Gastroesophageal sphincter (tissue), 4 donors: Measurements from ENCODE around the gene SEPTIN1. TPM values are rescaled to one million over a fixed set of nuclear protein-coding genes. Genes with fewer than 3 reads are reported as not detected.

Experiments
- ATAC-seq: fragments of 150-250 bp; one replicate; pipeline ENCODE4 v1.9.1; 2016; ENCODE audit warnings: mild to moderate bottlenecking, moderate library complexity
- H3K27ac ChIP-seq, 4 donors: fragments of 200-600 bp; sonication (generic) in 3 of 4; 1 replicate in 3 of 4; 2 replicates in 1 of 4; pipeline ENCODE4 v1.5.1; 2016 to 2019
- H3K27me3 ChIP-seq: fragments of 200-600 bp; sonication (generic); one replicate; pipeline ENCODE4 v1.5.1; 2019
- H3K36me3 ChIP-seq, 2 donors: fragments of 200-600 bp; sonication (generic); one replicate each; pipeline ENCODE4 v1.5.1; 2019; ENCODE audit warnings: control low read depth in 1 of 2
- H3K4me1 ChIP-seq, 3 donors: fragments of 200-600 bp; sonication (generic); 1 replicate in 2 of 3; 2 replicates in 1 of 3; pipeline ENCODE4 v1.5.1; 2016 to 2019; ENCODE audit warnings: control low read depth in 2 of 3
- H3K4me3 ChIP-seq, 2 donors: fragments of 200-600 bp; sonication (generic); one replicate each; pipeline ENCODE4 v1.5.1; 2019; ENCODE audit warnings: mild to moderate bottlenecking in 1 of 2, moderate library complexity in 1 of 2
- H3K9me3 ChIP-seq, 3 donors: fragments of 200-600 bp; sonication (generic); one replicate each; pipeline ENCODE4 v1.5.1; 2017 to 2019; ENCODE audit warnings: control low read depth in 2 of 3
- EP300 ChIP-seq: sonication (generic); formaldehyde crosslinking; IDR thresholded peaks from one replicate; pipeline ENCODE4 v1.6.1; 2017; ENCODE audit warnings: antibody characterized with exemption, mild to moderate bottlenecking
- POLR2A ChIP-seq, 2 donors: fragments of 450-650 bp; IDR thresholded peaks; one replicate each; pipeline ENCODE4 v1.6.1; 2017; ENCODE audit warnings: antibody characterized with exemption in 2 of 2, mild to moderate bottlenecking in 2 of 2, moderate library complexity in 1 of 2
- POLR2AphosphoS5 ChIP-seq: sonication (generic); formaldehyde crosslinking; IDR thresholded peaks from one replicate; pipeline ENCODE4 v1.6.1; 2017; ENCODE audit warnings: antibody characterized with exemption
- WGBS, 2 donors: methylation state at CpG; one replicate each; pipeline ENCODE4 v1.1.5; 2018; ENCODE audit warnings: low coverage in 1 of 2; 5-methylcytosine and 5-hydroxymethylcytosine counted together
- total RNA-seq, 4 donors: library from RNA; depleted of rRNA; stranded (reverse); fragments of >200 nt; gene quantifications; one replicate each; pipeline ENCODE4 v1.1.0, GENCODE V29; 2016
- TF ChIP-seq, protein P1 (sequence below), 4 experiments: fragments of 200-600 bp in 2 of 4; fragments of 450-650 bp in 2 of 4; sonication (generic) in 1 of 4; IDR thresholded peaks; one replicate each; pipeline ENCODE4 v1.5.1; 2017 to 2019; ENCODE audit warnings: antibody characterized with exemption in 4 of 4, mild to moderate bottlenecking in 2 of 4, moderate library complexity in 2 of 4

SEPTIN1 gene
- total RNA-seq, 4 donors from 2014 or later: 0.59 to 2.2 (median 1.2) TPM

DNA sequence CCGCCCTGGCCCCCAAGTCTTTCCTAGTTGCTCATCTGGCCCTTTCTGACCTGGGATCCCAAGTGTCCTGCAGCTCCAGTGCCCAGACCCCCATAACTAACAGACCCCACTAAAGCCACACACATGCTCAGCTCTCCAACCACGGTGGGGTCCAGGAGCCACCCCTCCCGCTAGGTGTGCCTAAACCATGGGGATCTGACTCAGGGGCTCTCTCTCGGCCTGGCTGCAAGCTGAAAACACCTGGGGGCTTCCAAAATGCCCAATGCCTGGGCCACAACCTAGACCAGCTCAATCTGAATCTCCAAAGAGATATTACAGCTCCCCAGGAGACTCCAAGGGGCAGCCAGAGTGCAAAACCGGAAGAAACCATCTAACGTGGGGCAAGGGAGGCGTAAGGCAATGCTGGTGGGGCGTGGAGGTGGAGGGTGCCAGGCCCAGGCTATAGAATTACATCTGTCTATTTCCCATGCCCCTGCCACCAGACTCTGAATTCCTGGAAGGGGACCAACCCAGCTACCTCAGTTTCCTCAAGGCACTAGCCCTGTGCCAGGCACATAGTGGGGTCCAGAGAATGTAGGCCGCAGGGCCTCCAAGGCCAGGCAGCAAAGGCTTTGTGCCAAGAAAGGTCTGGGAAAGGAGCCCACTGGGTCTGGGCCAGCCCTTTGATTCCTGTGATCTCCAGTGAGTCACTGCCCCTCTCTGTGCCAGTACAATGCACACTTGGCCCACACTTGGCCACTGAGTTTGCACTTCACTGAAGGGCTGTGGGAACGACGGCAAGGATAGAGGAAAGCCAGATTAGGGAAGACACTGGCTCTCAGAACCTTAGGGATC lies 30.6 kb downstream of the SEPTIN1 start:
- no peaks in the 10 kb centered on the region for H3K27me3 ChIP-seq
- peaks cover 0 to 52% of the 10 kb centered on the region in 2 donors for H3K36me3 ChIP-seq
- peak overlapping the region in 3 of 4 donors; percentile 87 to 100 (median 94) for H3K27ac ChIP-seq
- WGBS, 2 donors: 42 to 83% methylated on average over 1 to 4 of the region's 11 CpGs
- H3K4me3 ChIP-seq: no peak overlapping the region
- TF ChIP-seq EP300: no peak
- TF ChIP-seq POLR2AphosphoS5: peak; percentile 95
- TF ChIP-seq, protein P1, sequence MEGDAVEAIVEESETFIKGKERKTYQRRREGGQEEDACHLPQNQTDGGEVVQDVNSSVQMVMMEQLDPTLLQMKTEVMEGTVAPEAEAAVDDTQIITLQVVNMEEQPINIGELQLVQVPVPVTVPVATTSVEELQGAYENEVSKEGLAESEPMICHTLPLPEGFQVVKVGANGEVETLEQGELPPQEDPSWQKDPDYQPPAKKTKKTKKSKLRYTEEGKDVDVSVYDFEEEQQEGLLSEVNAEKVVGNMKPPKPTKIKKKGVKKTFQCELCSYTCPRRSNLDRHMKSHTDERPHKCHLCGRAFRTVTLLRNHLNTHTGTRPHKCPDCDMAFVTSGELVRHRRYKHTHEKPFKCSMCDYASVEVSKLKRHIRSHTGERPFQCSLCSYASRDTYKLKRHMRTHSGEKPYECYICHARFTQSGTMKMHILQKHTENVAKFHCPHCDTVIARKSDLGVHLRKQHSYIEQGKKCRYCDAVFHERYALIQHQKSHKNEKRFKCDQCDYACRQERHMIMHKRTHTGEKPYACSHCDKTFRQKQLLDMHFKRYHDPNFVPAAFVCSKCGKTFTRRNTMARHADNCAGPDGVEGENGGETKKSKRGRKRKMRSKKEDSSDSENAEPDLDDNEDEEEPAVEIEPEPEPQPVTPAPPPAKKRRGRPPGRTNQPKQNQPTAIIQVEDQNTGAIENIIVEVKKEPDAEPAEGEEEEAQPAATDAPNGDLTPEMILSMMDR (IDR thresholded peaks at IDR 0.05): no peak
- TF ChIP-seq POLR2A (IDR thresholded peaks at IDR 0.05): no peak
- no peaks in the 10 kb centered on the region for H3K9me3 ChIP-seq
- ATAC-seq: peak; percentile 56
- H3K4me1 ChIP-seq: peaks cover 3 to 51% (median 39%) of the 10 kb centered on the region in 3 donors

DNA sequence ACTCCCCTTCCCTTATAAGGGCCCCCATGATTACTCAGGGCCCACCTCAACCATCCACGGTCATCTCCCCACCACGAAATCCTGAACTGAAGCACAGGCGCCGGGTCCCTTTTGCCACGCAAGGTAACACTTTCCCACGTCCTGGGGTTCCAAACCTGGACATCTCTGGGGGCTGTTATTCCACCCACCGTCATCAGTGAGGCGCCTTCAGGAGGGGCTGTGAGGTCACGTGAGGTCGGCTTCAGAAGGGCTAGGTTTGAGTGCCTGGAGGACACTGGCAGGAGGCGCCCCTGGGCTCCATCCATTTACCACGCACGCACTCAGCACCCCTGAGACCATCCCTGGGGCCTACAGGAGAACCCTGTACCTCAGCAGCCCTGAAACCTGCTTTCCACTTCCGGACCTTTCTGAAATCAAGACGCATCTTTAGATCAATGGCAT lies 31.3 kb downstream of the SEPTIN1 start:
- H3K27me3 ChIP-seq: no peaks in the 10 kb centered on the region
- no peaks in the 10 kb centered on the region for H3K9me3 ChIP-seq
- ATAC-seq: no peak
- H3K36me3 ChIP-seq: peaks cover 0 to 48% of the 10 kb centered on the region in 2 donors
- no peak for TF ChIP-seq POLR2A (IDR thresholded peaks at IDR 0.05)
- no peak overlapping the region for H3K4me3 ChIP-seq
- peaks cover 3 to 43% (median 31%) of the 10 kb centered on the region in 3 donors for H3K4me1 ChIP-seq
- 72 to 85% methylated on average over 4 to 6 of the region's 15 CpGs for WGBS, 2 donors
- H3K27ac ChIP-seq: peak overlapping the region in 1 of 4 donors; percentile 94

DNA sequence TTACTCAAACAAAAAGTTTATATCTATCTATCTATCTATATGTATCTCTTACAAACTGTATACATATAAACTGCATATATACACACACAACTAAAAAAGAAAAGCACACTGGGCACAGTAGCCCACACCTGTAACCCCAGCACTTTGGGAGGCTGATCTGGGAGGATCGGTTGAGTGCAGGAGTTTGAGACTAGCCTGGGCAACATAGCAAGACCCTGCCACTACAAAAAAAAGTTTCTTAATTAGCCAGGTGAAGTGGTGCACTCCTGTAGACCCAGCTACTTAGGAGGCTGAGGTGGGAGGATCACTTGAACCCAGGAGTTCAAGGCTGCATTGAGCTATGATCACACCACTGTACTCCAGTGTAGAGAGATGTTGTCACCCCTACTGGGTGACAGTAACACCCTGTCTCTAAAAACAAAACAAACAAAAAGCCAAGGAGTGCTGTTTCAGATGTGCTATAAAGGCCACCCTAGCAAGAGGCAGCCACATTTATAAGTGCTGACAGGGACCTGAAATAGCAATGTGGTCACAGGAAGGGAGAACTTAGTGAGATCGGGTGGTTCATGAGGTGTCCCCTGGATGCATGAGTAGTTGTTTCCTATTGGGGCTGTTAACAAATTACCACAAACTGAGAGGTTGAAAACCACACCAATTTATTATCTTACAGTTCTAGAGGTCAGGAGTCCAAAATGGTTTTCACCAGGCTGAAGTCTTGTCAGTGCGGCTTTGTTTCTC lies 32.1 kb downstream of the SEPTIN1 start:
- Histone ChIP-seq H3K4me3 (no peak overlapping the region), H3K4me1 (peaks cover 3 to 37% (median 26%) of the 10 kb centered on the region in 3 donors), H3K36me3 (peaks cover 0 to 48% of the 10 kb centered on the region in 2 donors), H3K27me3 (no peaks in the 10 kb centered on the region), H3K9me3 (no peaks in the 10 kb centered on the region), H3K27ac (no peak overlapping the region)
- no peak for ATAC-seq
- TF ChIP-seq, protein P1 (IDR thresholded peaks at IDR 0.05): no peak
- no peak for TF ChIP-seq EP300
- no peak for TF ChIP-seq POLR2AphosphoS5
- no peak for TF ChIP-seq POLR2A (IDR thresholded peaks at IDR 0.05)
- WGBS, 2 donors: 68 to 75% methylated on average over 2 to 3 of the region's 3 CpGs

DNA sequence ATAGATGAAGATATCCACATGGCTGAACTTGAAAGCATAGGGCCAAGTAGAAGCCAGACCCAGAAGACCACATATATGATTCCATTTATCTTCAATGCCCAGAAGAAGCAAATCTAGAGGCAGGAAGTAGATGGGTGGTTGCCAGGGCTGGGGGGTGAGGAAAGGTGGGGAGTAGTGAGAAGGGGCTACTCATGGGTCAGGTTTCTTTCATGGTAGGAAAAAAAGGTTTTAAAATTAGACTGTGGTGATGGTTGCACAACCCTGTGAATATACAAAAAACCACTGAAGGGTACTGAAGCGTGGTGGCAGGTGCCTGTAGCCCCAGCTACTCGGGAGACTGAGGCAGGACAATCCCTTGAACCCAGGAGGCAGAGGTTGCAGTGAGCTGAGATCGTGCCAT lies 32.7 kb downstream of the SEPTIN1 start:
- Histone ChIP-seq H3K4me1 (peaks cover 3 to 37% (median 26%) of the 10 kb centered on the region in 3 donors), H3K27ac (peak overlapping the region in 1 of 4 donors; percentile 19), H3K9me3 (no peaks in the 10 kb centered on the region), H3K4me3 (no peak overlapping the region), H3K36me3 (peaks cover 0 to 48% of the 10 kb centered on the region in 2 donors), H3K27me3 (no peaks in the 10 kb centered on the region)
- WGBS, 2 donors: 66 to 92% methylated on average over 2 to 3 of the region's 3 CpGs
- no peak for ATAC-seq
- TF ChIP-seq, protein P1 (IDR thresholded peaks at IDR 0.05): no peak
- TF ChIP-seq EP300: no peak
- TF ChIP-seq POLR2A (IDR thresholded peaks at IDR 0.05): no peak
- TF ChIP-seq POLR2AphosphoS5: no peak

DNA sequence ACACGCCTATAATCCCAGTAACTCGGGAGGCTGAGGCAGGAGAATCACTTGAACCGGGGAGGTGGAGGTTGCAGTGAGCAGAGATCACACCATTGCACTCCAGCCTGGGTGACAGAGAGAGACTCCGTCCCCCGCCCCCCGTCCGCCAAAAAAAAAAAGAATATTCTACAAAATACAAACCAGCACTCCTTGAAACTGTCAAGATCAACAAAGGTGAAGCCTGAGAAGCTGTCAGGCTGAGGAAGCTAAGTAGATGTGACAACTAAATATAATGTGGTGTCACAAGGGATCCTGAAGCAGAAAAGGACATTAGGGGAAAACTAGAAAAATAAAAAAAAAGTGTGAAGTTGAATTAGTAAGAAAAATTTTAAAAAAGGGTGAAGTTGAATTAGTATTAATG lies 33.4 kb downstream of the SEPTIN1 start:
- Histone ChIP-seq H3K9me3 (no peaks in the 10 kb centered on the region), H3K27me3 (no peaks in the 10 kb centered on the region), H3K36me3 (peaks cover 0 to 47% of the 10 kb centered on the region in 2 donors), H3K27ac (no peak overlapping the region), H3K4me1 (peaks cover 3 to 29% (median 22%) of the 10 kb centered on the region in 3 donors), H3K4me3 (no peak overlapping the region)
- 88% methylated on average over 7 of the region's 7 CpGs; no CpG with 5 or more reads in 1 of the 2 donors for WGBS, 2 donors
- TF ChIP-seq POLR2AphosphoS5: no peak
- TF ChIP-seq EP300: no peak
- TF ChIP-seq, protein P1 (IDR thresholded peaks at IDR 0.05): no peak
- TF ChIP-seq POLR2A (IDR thresholded peaks at IDR 0.05): no peak
- no peak for ATAC-seq
